Measurements from ENCODE around the gene TBX19. TPM values are rescaled to one million over a fixed set of nuclear protein-coding genes. Genes with fewer than 3 reads are reported as not detected.

Gene TBX19
- total and polyA plus RNA-seq, 2 of the 4 experiments (the other 2 are of a cell fraction): 0.18 to 0.89 TPM

DNA sequence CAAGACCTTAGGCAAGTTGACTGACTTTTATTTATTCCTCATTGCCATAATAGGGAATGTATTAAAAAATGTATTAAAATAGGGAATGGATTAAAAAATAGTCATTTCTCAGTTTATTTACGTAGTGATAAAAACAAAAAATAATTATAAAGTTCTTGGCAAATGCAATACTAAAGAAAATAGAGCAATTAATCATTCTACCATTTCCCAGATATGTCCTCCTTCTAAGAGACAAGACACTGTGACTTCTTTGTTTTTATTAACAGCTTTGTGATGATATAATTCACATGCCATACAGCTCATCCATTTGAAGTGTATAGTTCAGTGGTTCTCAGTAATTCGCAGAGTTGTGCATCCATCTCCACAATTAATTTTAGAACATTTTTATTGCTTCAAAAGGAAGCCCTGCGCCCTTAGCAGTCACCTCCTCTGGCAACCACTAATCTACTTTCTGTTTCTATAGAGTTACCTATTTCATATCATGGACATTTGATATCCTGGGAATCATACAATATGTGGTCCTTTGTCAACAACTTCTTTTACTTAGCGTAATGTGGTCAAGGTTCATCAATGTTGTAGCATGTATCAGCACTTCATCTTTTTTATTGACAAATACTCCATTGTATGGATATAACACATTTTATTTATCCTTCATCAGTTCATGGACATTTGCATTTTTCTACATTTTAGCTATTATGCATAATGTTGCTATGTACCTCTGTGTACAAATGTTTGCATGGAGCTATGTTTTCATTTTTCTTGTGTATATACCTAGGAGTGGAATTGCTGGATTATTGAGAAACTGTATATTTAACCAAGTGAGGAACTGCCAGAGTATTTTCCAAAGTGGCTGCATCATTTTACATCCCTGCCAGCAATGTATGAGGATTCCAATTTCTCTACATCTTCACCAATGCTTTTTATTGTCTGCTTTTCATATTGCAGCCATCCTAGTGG is 5.6 kb downstream of the TBX19 start:
- ChIA-PET POLR2A (ENCODE audit: unreplicated experiment) (no interaction called here), CTCF (interaction anchor here (0.5 to 1.0 kb wide), 3 partner anchors 8 to 20 kb away, joined by 3 read pairs; no protein-coding TSS in a partner anchor)
- no peak overlapping the region for H2BK15ac ChIP-seq (ENCODE audit: low read depth, low read length)
- BruUV-seq (replicated peaks): no TSS peak
- no peak for ATAC-seq (ENCODE audit: low read depth)
- H4K5ac ChIP-seq (ENCODE audit: low read depth, low read length): no peak overlapping the region
- peaks cover 2% of the 10 kb centered on the region; the same call in 1 of the 2 replicates for H3K4me1 ChIP-seq (ENCODE audit: control insufficient read depth, insufficient read depth, low read length)
- H2BK20ac ChIP-seq (ENCODE audit: low read depth, low read length): no peak overlapping the region
- in situ Hi-C loops (cut with MboI; ENCODE audit: low sequenced_read_pairs) (no loop called here), dilution Hi-C loops (cut with HindIII; ENCODE audit: low sequenced_read_pairs, unreplicated experiment) (no loop called here), intact Hi-C loops (cut with micrococcal nuclease) (no loop called here)
- no peaks in the 10 kb centered on the region for H3K9me3 ChIP-seq (ENCODE audit: control insufficient read depth, insufficient read depth, low read length)
- no peak overlapping the region for H3K56ac ChIP-seq (ENCODE audit: extremely low read depth, insufficient read depth, low read length)
- no peak overlapping the region for H3K27ac ChIP-seq (ENCODE audit: insufficient read depth, low read length)
- H2AK9ac ChIP-seq (replicated peaks; ENCODE audit: low read depth, low read length, poor library complexity): no peak overlapping the region
- no peaks in the 10 kb centered on the region for H3K27me3 ChIP-seq (ENCODE audit: control insufficient read depth, insufficient read depth, low read length)
- H2BK5ac ChIP-seq (ENCODE audit: low read depth, low read length, poor library complexity, severe bottlenecking): no peak overlapping the region
- no peak overlapping the region for H3K23ac ChIP-seq (ENCODE audit: low read depth, low read length)
- DNase-seq: no peak
- no peak overlapping the region for H3K14ac ChIP-seq (replicated peaks; ENCODE audit: low read depth, low read length)
- no peaks in the 10 kb centered on the region for H3K9me1 ChIP-seq (ENCODE audit: insufficient read depth, low read length)
- H2AK5ac ChIP-seq (ENCODE audit: low read depth, low read length): no peak overlapping the region
- no peak overlapping the region for H2AFZ ChIP-seq (replicated peaks; ENCODE audit: low read length, poor library complexity)
- no peak overlapping the region for H3K4me3 ChIP-seq (ENCODE audit: insufficient read depth, low read depth, low read length)
- no peak overlapping the region for H3K4me2 ChIP-seq (ENCODE audit: low read depth, low read length)
- no peak overlapping the region for H4K91ac ChIP-seq (ENCODE audit: insufficient read depth, low read depth, low read length)
- H2BK120ac ChIP-seq (ENCODE audit: low read depth, low read length): no peak overlapping the region
- no peak overlapping the region for H4K8ac ChIP-seq (ENCODE audit: low read depth in 2 of 2, low read length in 2 of 2)
- H3K79me1 ChIP-seq (ENCODE audit: low read depth in 1 of 2, low read length in 2 of 2): no peaks in the 10 kb centered on the region
- no peak overlapping the region for H3K9ac ChIP-seq (ENCODE audit: low read depth, low read length)
- H3K4ac ChIP-seq (ENCODE audit: low read depth, low read length): no peak overlapping the region
- TF ChIP-seq FOS (IDR thresholded peaks at IDR 0.05; ENCODE audit: low read depth, low read length) (no peak), MXI1 (IDR thresholded peaks at IDR 0.05; ENCODE audit: borderline replicate concordance, low read depth, low read length) (no peak), BHLHE40 (IDR thresholded peaks at IDR 0.05; ENCODE audit: low read depth, low read length) (no peak), USF2 (IDR thresholded peaks at IDR 0.05; ENCODE audit: low read depth, low read length) (no peak), ELK1 (IDR thresholded peaks at IDR 0.05; ENCODE audit: borderline replicate concordance, low read depth, low read length) (no peak)
- no CpG with 5 or more reads among the region's 4 CpGs for WGBS, 2 experiments (ENCODE audit: extremely low coverage in 2 of 2, insufficient read length in 1 of 2)
- no peaks in the 10 kb centered on the region for H3K36me3 ChIP-seq (ENCODE audit: control insufficient read depth, insufficient read depth, low read length)
- no peaks in the 10 kb centered on the region for H4K20me1 ChIP-seq (ENCODE audit: insufficient read depth, low read length)
- H3K18ac ChIP-seq (ENCODE audit: low read depth, low read length): no peak overlapping the region
